ENCODE results near the gene CEP112.

The CEP112 gene

DNA sequence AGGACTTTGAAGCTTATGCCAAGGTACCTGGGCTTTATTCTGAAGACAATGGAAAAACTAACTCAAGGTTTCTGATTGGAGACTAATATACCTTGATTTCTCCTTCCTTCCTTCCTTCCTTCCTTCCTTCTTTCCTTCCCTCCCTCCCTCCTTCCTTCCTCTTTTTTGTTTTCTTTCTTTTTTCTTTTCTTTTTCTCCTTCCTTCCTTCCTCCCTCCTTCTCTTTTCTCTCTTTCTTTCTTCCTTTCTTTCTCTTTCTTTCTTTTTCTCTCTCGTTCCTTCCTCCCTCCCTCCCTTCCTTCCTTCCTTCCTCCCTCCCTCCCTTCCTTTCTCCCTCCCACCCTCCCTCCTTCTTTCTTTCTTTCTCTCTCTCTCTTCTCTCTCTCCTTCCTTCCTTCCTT lies 531.9 kb downstream of the CEP112 start:
- H3K4me3 ChIP-seq (replicated peaks; ENCODE audit: low read depth, low read length) = no peak overlapping the region
- TF ChIP-seq, protein P1, sequence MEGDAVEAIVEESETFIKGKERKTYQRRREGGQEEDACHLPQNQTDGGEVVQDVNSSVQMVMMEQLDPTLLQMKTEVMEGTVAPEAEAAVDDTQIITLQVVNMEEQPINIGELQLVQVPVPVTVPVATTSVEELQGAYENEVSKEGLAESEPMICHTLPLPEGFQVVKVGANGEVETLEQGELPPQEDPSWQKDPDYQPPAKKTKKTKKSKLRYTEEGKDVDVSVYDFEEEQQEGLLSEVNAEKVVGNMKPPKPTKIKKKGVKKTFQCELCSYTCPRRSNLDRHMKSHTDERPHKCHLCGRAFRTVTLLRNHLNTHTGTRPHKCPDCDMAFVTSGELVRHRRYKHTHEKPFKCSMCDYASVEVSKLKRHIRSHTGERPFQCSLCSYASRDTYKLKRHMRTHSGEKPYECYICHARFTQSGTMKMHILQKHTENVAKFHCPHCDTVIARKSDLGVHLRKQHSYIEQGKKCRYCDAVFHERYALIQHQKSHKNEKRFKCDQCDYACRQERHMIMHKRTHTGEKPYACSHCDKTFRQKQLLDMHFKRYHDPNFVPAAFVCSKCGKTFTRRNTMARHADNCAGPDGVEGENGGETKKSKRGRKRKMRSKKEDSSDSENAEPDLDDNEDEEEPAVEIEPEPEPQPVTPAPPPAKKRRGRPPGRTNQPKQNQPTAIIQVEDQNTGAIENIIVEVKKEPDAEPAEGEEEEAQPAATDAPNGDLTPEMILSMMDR (IDR thresholded peaks at IDR 0.05; ENCODE audit: low read depth, low read length, missing control alignments) = no peak

DNA sequence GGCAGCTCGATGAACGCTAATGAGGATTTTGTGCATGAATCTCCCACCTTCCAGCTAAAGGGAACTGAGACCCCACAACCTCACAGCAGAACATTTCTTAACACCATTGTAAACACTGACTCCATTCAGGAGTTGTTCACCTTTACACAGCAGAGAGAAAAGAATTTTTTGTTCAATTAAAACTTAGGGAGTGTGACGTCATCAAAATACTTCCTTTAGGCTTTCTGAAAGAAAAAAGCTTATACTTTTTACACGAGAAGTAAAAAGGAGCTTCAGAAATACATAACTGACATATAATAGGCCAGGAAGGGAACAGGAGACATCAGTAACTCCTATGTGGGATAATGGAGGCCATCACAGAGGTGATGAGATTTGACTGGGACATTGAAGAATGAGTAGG lies 532.4 kb downstream of the CEP112 start:
- no peak for DNase-seq (ENCODE audit: extremely low read depth, low read depth)
- TF ChIP-seq, protein P1 (IDR thresholded peaks at IDR 0.05; ENCODE audit: low read depth, low read length, missing control alignments) = no peak

More for the DNA sequence above, 531.9 kb downstream of the CEP112 start:
- no peak for DNase-seq (ENCODE audit: extremely low read depth, low read depth)

GRCh38 chr17:65657251-65657828 lies 534.6 kb downstream of the CEP112 start:
- H3K4me3 ChIP-seq (replicated peaks; ENCODE audit: low read depth, low read length) = no peak overlapping the region
- no peak for DNase-seq (ENCODE audit: extremely low read depth, low read depth)
- TF ChIP-seq, protein P1 (IDR thresholded peaks at IDR 0.05; ENCODE audit: low read depth, low read length, missing control alignments) = no peak

More for the DNA sequence above, 532.4 kb downstream of the CEP112 start:
- H3K4me3 ChIP-seq (replicated peaks; ENCODE audit: low read depth, low read length) = no peak overlapping the region

DNA sequence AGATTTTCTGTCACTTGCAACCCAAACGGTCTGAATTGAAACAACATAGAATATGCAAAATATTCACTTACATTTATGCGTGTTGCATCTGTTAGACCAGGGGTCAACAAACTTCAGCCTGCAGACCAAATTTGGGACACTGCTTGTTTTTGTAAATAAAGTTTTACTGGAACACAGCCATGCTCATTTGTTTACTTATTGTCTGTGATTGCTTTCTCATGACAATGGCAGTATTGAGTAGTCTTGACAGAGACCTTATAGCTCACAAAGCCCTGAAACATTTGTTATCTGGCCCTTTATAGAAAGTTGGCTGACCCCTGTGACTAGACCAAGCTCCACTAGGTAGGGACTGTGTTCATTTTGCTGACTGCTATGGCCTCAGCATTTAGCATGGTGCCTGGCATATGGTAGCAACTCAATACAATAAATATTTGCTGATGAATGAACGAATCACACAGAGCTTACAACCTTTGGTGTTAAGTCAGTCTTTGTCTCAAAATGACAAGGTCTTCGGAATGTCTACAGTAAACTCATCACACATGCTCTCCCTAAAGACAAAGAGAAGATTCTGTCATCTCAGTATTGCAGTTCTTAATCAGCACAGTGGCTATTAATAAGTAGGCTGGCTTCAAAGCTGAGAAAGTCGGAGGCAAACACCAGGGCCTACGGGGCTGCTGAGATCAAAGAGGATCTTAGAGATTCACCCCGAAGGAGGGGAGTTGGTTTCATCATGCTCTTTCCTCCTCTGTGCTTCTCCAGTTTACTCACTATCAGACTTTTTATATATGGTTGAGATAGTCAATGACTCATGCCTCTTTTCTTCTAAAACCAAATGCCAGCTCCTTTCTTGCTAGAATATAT lies 535.3 kb downstream of the CEP112 start:
- TF ChIP-seq, protein P1 (IDR thresholded peaks at IDR 0.05; ENCODE audit: low read depth, low read length, missing control alignments) = no peak
- DNase-seq (ENCODE audit: extremely low read depth, low read depth) = no peak
- H3K4me3 ChIP-seq (replicated peaks; ENCODE audit: low read depth, low read length) = no peak overlapping the region

DNA sequence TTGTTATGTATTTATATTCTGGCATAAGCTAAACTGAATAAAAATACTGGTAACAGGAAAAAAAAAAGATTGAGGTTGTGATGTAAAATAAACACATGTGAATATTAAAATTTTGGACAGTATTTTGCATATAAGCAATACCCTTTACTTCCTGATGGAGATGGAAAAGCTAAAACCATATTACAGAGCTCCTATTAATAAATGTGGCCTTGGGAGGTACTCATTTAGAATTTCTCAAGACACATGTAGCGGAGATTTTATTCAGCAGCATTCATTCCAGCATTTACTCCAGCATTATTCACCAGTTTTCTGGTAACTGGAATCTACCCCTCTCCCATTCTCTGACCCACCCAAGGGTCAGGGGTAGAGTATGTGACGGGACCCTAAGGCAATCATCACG lies 536.2 kb downstream of the CEP112 start:
- no peak for DNase-seq (ENCODE audit: extremely low read depth, low read depth)
- H3K4me3 ChIP-seq (replicated peaks; ENCODE audit: low read depth, low read length) = no peak overlapping the region
- TF ChIP-seq, protein P1 (IDR thresholded peaks at IDR 0.05; ENCODE audit: low read depth, low read length, missing control alignments) = no peak

DNA sequence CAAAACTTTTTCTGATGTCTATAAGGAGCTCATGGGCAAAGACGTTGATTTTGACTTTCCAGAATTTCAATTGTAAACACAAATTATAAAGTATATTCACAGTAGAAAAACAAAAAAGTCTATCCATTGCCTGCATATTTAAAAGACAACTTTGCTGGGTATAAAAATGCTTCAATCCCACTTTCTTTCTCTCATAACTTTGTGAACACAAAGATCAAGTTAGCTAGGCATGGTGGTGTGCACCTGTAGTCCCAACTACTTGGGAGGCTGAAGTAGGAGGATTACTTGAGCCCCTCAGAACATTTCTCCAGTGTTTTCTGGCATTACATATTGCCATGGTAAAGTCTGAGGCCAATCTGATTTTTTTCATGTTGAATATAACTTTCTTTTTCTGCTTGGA lies 547.4 kb downstream of the CEP112 start:
- TF ChIP-seq, protein P1 (IDR thresholded peaks at IDR 0.05; ENCODE audit: low read depth, low read length, missing control alignments) = no peak
- no peak for DNase-seq (ENCODE audit: extremely low read depth, low read depth)
- no peak overlapping the region for H3K4me3 ChIP-seq (replicated peaks; ENCODE audit: low read depth, low read length)
